T-helper 1 cell treated with Interleukin-12 subunit alpha and Interleukin-12 subunit beta and Interleukin-4 antibody, amounts not matched to agents 30 μg/mL and 1 μg/mL, for 36 hours (primary cell): ENCODE measurements around the gene HMGN1.

Source experiments
- H3K27ac Mint-ChIP-seq: one replicate; pipeline ENCODE4 v1.8.0; 2021; ENCODE audit warnings: mild to moderate bottlenecking, mixed read lengths
- H3K27me3 Mint-ChIP-seq: one replicate; pipeline ENCODE4 v1.8.0; 2021; ENCODE audit warnings: low read depth, mixed read lengths
- H3K36me3 Mint-ChIP-seq: one replicate; pipeline ENCODE4 v1.8.0; 2021; ENCODE audit warnings: low read depth, mixed read lengths
- H3K4me1 Mint-ChIP-seq: one replicate; pipeline ENCODE4 v1.8.0; 2021; ENCODE audit warnings: low read depth, mixed read lengths
- H3K4me3 Mint-ChIP-seq: one replicate; pipeline ENCODE4 v1.8.0; 2021; ENCODE audit warnings: mild to moderate bottlenecking, moderate library complexity, mixed read lengths
- H3K9me3 Mint-ChIP-seq: one replicate; pipeline ENCODE4 v1.8.0; 2021; ENCODE audit warnings: mixed read lengths

The HMGN1 gene

DNA sequence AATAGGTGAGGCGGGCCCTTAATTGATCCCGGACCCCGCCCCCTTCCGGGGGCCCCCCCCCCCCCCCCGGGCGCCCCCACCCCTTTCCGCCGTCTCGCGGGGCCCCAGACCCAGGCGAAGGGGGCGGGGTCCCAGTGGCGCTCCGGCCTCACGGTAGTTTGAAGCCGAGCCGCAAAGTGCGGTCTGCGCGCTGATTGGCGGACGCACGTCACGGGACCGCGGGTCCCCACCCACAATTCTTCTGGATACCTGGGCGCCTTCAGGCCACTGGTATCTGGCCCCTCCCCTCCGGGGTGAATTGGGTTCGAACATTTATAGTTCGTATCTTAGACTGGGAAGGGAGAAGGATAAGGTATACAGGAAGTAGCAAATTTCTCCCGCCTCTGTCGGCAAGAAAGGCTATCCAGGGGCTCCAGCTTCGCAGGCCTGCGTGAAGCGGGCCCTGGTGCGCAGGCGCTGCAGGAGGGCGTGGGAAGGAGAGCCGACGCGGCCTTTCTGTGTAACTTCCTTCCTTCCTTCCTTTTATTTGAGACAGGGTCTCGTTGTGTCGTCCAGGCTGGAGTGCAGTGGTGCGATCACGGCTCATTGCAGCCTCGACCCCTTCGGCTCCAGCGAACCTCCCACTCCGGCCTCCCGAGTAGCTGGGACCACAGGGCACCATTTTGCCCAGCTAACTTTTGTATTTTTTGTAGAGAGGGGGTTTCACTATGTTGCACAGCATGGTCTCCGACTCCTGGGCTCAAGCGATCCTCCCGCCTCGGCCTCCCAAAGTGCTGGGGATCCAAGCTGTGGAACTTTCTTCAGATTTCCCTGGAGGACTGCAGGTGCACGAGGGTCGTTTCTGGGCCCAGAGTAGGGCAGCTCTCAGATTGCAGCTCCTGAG is 564 bp upstream of the HMGN1 start:
- H3K4me3 Mint-ChIP-seq: peak overlapping the region; percentile 96

DNA sequence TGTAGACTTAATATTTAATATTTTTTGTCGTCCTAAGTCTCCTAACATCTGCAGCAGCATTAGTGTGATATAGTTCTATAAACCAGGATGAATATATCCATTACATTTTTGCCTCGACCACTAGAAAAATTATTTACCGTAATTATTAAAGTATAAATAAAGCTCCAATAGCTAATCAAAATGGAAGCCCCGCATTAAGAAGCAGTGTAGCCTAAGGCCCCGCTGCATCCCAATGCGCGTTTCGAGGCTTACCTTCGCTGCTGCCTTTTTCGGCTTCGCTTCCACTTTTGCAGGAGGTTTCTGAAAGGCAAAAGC is 891 bp downstream of the HMGN1 start:
- peak overlapping the region; percentile 87 for H3K4me3 Mint-ChIP-seq
- peaks cover 42% of the 10 kb centered on the region for H3K4me1 Mint-ChIP-seq
- H3K27ac Mint-ChIP-seq: peak overlapping the region; percentile 90
- H3K36me3 Mint-ChIP-seq: peaks cover 34% of the 10 kb centered on the region
- no peaks in the 10 kb centered on the region for H3K9me3 Mint-ChIP-seq
- peaks cover 6% of the 10 kb centered on the region for H3K27me3 Mint-ChIP-seq

More for the DNA sequence above, 564 bp upstream of the HMGN1 start:
- Mint-ChIP-seq H3K36me3 (peaks cover 26% of the 10 kb centered on the region), H3K4me1 (peaks cover 39% of the 10 kb centered on the region), H3K27me3 (peaks cover 10% of the 10 kb centered on the region), H3K9me3 (no peaks in the 10 kb centered on the region), H3K27ac (peak overlapping the region; percentile 99)

DNA sequence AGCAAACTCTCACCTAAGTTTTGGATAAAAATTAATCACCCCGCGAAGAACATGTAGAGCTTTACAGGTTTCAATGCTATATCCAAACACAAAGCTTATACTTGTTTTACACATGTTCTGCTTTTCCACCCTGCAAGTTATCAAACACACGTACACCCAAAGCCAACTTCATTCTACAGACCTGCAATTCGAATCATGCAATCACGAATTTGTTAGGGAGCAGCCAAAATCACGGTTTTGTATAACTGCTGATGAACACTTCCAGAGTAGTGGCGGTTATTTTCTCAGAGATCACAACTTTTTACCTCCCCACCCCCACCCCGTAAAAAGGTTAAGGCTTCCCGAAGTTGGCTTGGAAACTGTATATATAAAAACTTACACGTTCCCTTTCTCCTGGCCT is 1.4 kb downstream of the HMGN1 start:
- Mint-ChIP-seq H3K4me3 (peak overlapping the region; percentile 87), H3K9me3 (no peaks in the 10 kb centered on the region), H3K4me1 (peaks cover 42% of the 10 kb centered on the region), H3K27me3 (peaks cover 2% of the 10 kb centered on the region), H3K27ac (peak overlapping the region; percentile 53), H3K36me3 (peaks cover 35% of the 10 kb centered on the region)

DNA sequence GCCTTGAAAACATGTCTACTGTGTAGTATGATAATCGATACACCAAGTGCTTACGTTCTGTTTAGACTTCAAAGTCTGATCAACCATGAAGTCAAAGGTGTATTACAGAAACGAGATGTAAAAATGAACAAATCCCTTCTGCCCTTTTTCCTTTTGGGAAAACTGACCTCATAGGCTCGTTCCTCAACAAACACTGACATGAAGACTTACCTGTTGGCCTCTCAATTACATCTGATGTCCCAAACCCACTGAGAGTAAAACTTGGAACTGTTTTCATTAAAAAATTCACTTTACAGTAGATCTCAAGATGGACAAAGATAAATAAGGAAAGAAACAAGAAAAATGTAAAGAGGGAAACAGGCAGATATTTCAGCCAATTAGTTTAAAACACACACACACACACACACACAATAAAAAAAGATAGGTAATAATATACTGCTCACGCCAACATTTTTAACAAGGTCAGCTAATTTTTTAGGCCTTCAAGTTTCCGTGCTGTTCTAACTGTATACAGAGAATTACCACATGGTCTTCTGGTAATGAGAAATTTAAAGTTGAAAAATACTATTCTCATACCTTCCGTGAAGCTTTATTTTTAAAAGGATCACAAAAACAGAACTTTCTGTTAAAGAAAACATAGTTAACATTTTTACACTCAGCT is 2.1 kb downstream of the HMGN1 start:
- peak overlapping the region; percentile 75 for H3K4me3 Mint-ChIP-seq

DNA sequence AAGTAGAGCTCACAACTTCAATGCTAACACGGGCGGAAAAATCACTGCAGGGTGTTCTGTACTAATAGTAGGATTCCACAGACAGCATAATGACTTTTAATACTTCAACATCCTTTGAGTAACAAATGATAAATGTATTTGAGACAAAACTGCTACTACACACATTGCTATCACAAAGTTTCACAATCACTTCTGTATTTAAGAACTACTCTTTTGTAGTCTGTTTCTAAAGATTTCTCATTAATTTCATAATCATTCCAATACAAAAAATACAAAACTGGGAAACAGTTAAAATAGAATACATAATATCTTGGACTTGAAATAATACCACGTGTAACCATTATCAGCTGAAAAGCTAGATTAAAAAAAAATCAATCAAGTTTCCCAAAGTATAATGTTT is 2.7 kb downstream of the HMGN1 start:
- Mint-ChIP-seq H3K27ac (peak overlapping the region; percentile 62), H3K36me3 (peaks cover 44% of the 10 kb centered on the region), H3K4me3 (peak overlapping the region; percentile 75), H3K9me3 (no peaks in the 10 kb centered on the region), H3K27me3 (no peaks in the 10 kb centered on the region), H3K4me1 (peaks cover 41% of the 10 kb centered on the region)

More for the DNA sequence above, 2.1 kb downstream of the HMGN1 start:
- Mint-ChIP-seq H3K27me3 (no peaks in the 10 kb centered on the region), H3K9me3 (no peaks in the 10 kb centered on the region), H3K36me3 (peaks cover 40% of the 10 kb centered on the region), H3K27ac (peak overlapping the region; percentile 62), H3K4me1 (peaks cover 42% of the 10 kb centered on the region)

DNA sequence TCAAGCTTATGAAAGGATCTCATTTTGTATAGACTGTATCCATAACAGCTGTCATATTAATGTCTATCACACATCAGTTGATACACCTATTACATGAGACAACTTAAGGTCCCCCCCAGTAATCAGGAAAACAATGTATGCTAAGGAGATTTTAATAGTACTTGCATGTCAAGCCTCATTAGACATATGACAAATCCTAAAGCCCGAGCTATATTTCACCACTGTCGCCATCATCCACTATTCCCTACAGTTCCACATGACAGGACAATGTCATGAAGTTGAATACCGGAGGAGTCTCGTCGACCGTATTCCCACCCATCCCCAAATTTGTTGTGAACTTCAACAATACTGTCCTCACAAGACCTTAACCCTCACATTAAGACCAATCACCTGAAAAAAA is 3.4 kb downstream of the HMGN1 start:
- Mint-ChIP-seq H3K9me3 (no peaks in the 10 kb centered on the region), H3K27ac (no peak overlapping the region), H3K4me1 (peaks cover 38% of the 10 kb centered on the region), H3K4me3 (no peak overlapping the region), H3K27me3 (no peaks in the 10 kb centered on the region), H3K36me3 (peaks cover 48% of the 10 kb centered on the region)

DNA sequence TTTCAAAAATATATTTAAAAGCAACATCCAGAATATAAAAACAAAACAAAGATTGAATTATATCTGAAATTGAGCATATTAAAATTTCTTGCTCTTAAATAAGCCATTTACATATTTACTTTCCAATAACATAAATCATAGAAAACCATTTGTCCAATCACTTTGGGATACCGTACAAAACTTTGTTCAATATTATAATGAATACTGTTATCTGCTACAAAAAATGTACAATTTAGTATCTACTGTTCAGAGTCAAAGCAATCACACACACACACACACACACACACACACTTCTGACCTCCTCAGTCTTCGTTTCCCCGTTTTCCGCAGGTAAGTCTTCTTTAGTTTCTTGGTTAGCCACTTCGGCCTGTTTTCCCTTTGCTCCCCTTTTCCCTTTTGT is 4.0 kb downstream of the HMGN1 start:
- Mint-ChIP-seq H3K9me3 (no peaks in the 10 kb centered on the region), H3K4me3 (no peak overlapping the region), H3K27ac (no peak overlapping the region), H3K36me3 (peaks cover 48% of the 10 kb centered on the region), H3K27me3 (no peaks in the 10 kb centered on the region), H3K4me1 (peaks cover 33% of the 10 kb centered on the region)

GRCh38 chr21:39341249-39341923 is 7.5 kb downstream of the HMGN1 start:
- Mint-ChIP-seq H3K36me3 (peaks cover 39% of the 10 kb centered on the region), H3K27ac (peak overlapping the region; percentile 2), H3K9me3 (no peaks in the 10 kb centered on the region), H3K4me3 (no peak overlapping the region), H3K4me1 (peaks cover 20% of the 10 kb centered on the region), H3K27me3 (no peaks in the 10 kb centered on the region)

GRCh38 chr21:39340687-39341086 is 8.2 kb downstream of the HMGN1 start:
- no peaks in the 10 kb centered on the region for H3K27me3 Mint-ChIP-seq
- no peak overlapping the region for H3K27ac Mint-ChIP-seq
- H3K36me3 Mint-ChIP-seq: peaks cover 32% of the 10 kb centered on the region
- H3K9me3 Mint-ChIP-seq: no peaks in the 10 kb centered on the region
- no peak overlapping the region for H3K4me3 Mint-ChIP-seq
- H3K4me1 Mint-ChIP-seq: peaks cover 13% of the 10 kb centered on the region

- no peaks in the 10 kb centered on the region for H3K27me3 Mint-ChIP-seq
- H3K4me3 Mint-ChIP-seq: no peak overlapping the region
- peaks cover 22% of the 10 kb centered on the region for H3K36me3 Mint-ChIP-seq
- no peak overlapping the region for H3K27ac Mint-ChIP-seq
- H3K9me3 Mint-ChIP-seq: no peaks in the 10 kb centered on the region
- peaks cover 2% of the 10 kb centered on the region for H3K4me1 Mint-ChIP-seq
Measured at GRCh38 chr21:39339231-39339630, 9.7 kb downstream of the HMGN1 start.

GRCh38 chr21:39336457-39337008 is 12.4 kb downstream of the HMGN1 start:
- H3K27me3 Mint-ChIP-seq: peaks cover 8% of the 10 kb centered on the region
- H3K4me1 Mint-ChIP-seq: no peaks in the 10 kb centered on the region
- H3K36me3 Mint-ChIP-seq: peaks cover 6% of the 10 kb centered on the region
- no peak overlapping the region for H3K4me3 Mint-ChIP-seq
- H3K27ac Mint-ChIP-seq: no peak overlapping the region
- no peaks in the 10 kb centered on the region for H3K9me3 Mint-ChIP-seq

GRCh38 chr21:39334611-39335010 is 14.3 kb downstream of the HMGN1 start:
- H3K9me3 Mint-ChIP-seq: no peaks in the 10 kb centered on the region
- no peak overlapping the region for H3K4me3 Mint-ChIP-seq
- H3K27ac Mint-ChIP-seq: no peak overlapping the region
- peaks cover 8% of the 10 kb centered on the region for H3K27me3 Mint-ChIP-seq
- H3K4me1 Mint-ChIP-seq: no peaks in the 10 kb centered on the region
- H3K36me3 Mint-ChIP-seq: no peaks in the 10 kb centered on the region

GRCh38 chr21:39332175-39332574 is 16.7 kb downstream of the HMGN1 start:
- peaks cover 8% of the 10 kb centered on the region for H3K27me3 Mint-ChIP-seq
- no peaks in the 10 kb centered on the region for H3K9me3 Mint-ChIP-seq
- H3K36me3 Mint-ChIP-seq: no peaks in the 10 kb centered on the region
- H3K27ac Mint-ChIP-seq: no peak overlapping the region
- H3K4me3 Mint-ChIP-seq: no peak overlapping the region
- no peaks in the 10 kb centered on the region for H3K4me1 Mint-ChIP-seq

GRCh38 chr21:39330001-39330400 is 18.9 kb downstream of the HMGN1 start:
- Mint-ChIP-seq H3K9me3 (no peaks in the 10 kb centered on the region), H3K4me3 (no peak overlapping the region), H3K4me1 (no peaks in the 10 kb centered on the region), H3K36me3 (no peaks in the 10 kb centered on the region), H3K27ac (no peak overlapping the region), H3K27me3 (peaks cover 14% of the 10 kb centered on the region)
